GM21786 (cell line): Measurements from ENCODE around the gene AASDH.
A peak's percentile ranks its signal among the peaks of the same experiment; 100 is the strongest.

Source experiments
- ATAC-seq: cut with Tn5 transposase; IDR thresholded peaks from one replicate; pipeline ENCODE4 v1.9.1; 2021; ENCODE audit not compliant: unreplicated experiment

AASDH gene

GRCh38 chr4:56316011-56316650, 71.2 kb downstream of the AASDH start:
- no peak for ATAC-seq

- no peak for ATAC-seq
Measured at GRCh38 chr4:56315543-56315942, 71.7 kb downstream of the AASDH start.

DNA sequence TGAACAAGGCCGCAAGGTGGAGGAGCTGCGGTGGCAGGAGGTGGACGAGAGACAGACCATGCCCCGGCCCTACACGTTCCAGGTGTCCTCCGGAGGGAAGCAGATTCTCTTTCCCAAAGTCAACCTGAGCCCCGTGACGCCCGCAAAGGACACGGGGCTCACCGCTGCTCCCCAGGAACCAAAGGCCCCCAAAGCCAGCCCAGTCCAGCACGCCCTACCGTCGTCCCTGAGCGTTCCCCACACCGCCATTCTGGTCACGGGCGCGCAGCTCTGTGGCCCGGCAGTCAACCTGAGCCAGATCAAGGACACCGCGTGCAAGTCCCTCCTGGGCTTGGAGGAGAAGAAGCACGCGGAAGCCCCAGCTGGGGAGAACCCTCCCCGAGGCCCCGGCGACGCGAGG, 72.2 kb downstream of the AASDH start:
- ATAC-seq: no peak

DNA sequence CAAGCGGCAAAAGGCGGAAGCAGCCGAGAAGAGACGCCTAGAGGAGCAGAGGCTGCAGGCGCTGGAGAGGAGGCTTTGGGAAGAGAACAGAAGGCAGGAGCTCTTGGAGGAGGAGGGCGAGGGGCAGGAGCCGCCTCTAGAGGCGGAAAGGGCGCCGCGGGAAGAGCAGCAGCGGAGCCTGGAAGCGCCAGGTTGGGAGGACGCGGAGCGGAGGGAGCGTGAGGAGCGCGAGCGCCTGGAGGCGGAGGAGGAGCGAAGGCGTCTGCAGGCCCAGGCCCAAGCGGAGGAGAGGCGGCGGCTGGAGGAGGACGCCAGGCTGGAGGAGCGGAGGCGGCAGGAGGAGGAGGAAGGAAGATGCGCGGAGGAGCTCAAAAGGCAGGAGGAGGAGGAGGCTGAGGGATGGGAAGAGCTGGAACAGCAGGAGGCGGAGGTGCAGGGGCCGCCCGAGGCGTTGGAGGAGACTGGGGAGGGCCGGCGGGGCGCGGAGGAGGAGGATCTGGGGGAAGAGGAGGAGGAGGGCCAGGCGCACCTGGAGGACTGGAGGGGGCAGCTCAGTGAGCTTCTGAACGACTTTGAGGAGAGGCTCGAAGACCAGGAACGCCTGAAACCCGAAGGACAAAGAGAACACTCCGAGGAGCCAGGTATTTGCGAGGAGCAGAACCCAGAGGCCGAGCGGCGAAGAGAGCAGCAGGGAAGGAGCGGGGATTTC, 72.9 kb downstream of the AASDH start:
- ATAC-seq: no peak

DNA sequence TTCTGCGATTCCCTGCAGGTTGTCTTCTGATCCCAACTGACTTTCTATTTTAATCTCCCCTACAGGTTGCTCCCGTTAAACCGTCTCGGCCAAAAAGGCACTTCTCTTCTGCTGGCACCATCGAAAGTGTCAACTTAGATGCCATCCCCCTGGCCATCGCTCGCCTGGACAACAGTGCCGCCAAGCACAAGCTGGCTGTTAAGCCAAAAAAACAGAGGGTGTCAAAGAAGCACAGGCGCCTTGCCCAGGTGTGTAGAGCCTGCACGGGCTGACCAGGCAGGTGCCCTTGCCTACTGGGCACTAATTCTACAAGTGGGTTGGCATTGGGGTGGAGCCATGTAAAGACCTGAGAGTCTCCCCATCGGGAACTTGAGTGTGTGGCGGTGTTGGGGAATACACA, 74.2 kb downstream of the AASDH start:
- ATAC-seq: no peak

GRCh38 chr4:56311299-56311975, 75.9 kb downstream of the AASDH start:
- ATAC-seq: no peak

DNA sequence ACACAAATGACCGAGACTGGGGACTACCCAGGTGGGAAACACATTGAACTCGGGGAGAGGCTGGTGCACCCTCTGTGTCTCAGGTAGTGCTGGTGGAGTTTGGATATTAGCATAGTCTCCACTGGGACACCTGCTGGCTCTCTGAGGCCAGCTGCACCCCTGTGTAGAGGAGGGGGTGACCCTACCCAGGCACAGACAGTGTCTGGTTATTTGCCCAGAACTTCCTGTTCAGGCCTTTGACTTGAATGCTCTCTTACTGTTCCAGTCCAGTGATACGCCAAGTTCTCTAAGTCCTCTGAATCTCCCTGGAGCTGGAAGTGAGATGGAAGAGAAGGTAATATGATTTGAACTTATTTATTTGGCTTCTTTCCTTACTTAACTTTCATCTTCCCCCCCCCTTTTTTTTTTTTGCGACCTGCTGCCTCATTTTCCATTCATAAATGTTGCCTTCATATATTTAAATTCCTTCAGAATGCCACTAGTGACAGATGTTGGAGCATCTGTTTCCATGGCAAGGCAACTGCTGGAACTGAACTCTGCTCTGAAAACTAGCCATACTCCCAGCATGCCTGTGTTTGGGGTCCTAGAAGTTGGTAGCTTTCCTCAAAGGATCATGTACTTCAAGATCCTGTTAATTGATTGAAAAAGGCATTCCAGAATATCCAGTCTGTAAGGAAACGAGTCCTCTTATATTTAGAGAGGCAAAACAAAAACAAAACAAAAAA, 76.7 kb downstream of the AASDH start:
- ATAC-seq: no peak

DNA sequence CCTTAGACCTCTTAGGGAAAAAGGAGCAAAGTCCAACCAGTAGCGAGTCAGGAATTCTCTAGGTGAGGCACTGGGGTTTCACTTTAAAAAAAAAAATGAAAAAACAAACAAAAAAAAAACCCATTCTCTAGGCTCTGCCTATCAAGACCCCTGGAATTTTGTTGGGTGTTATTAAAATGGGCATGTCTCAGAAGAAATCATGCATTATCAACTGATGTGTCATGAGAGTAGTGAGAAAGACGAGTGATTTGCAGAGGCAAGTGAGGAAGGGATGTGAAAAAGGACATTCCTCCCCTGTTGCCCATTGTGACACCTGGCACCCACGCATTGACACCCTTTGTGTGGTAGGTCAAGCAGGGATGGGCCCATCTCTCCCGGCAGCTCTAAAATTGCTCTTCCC, 78.9 kb downstream of the AASDH start:
- ATAC-seq: no peak

DNA sequence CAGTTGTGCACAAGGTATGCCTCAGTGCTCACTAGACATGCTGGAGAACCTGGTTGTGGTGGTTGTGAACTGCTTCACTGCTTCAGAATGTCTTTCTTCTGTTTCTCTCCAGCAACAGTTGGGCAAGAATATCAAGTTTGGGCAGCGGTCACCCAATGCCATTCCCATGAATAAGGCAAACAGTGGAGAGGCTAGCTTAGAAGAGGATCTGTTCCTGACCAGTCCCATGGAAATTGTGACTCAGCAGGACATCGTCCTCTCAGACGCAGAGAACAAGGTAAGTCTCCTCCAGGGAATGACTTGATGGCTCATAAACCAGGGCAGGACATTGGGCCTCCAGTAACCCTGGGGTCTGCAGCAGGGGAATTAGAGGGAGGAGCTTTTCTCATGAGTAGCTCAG, 79.9 kb downstream of the AASDH start:
- ATAC-seq: no peak

DNA sequence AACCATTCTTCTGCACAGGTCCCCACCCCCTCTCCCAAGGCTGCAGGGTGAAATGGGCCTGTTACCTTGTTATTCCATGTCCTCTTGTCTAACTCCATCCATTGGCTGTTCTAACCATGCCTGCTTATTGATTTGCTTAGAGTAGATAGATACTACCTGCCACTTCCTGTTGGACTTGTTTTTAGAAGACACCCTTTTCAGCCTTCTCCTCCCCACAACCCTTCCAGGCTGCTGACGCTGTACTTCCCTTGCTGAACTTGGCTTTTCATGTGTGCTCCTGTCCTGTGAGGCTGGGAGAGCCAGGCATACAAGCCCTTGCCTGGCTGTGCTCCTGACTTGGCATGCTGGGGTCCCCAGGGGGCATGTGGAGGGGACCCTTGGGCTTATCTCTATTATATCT, 81.9 kb downstream of the AASDH start:
- no peak for ATAC-seq

- no peak for ATAC-seq
Measured at GRCh38 chr4:56303921-56304320, 83.4 kb downstream of the AASDH start.

DNA sequence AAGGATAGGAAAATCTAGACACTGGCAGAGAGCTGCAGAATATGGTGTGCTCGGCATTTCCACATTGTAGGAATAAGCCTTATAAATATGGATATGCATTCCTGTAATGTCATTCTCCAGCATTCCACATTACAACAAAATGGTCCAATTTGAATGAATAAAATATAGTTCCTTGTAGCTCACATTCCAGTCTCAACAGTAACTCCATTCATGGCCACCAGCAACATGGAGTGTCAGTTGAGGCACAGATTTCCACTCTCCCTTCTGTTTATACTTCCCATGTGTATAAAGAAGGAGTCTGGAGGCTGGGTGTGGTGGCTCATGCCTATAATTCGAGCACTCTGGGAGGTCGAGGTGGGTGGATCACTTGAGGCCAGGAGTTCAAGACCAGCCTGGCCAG, 84.5 kb downstream of the AASDH start:
- ATAC-seq: no peak

GRCh38 chr4:56301997-56302496, 85.2 kb downstream of the AASDH start:
- ATAC-seq: no peak

- peak; percentile 98 for ATAC-seq
Measured at GRCh38 chr4:56301181-56301996, 85.9 kb downstream of the AASDH start.

DNA sequence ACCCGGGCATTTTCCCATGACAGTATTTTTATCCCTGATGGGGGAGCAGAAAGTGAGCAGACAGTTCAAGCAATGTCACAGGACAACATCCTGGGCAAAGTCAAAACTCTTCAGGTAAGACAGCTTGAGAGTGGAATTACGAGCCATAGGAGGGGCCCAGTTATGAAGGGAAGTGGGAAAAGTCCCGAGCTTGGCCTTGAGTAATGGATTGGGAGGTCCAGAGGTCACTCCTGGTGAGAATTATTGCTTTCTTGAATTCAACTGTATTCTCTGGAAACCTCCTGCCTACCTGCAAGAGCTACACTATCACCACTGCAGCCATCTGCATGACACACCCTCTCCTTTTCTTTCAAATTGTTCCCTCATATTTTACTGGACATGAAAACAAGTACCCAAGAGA, 89.1 kb downstream of the AASDH start:
- no peak for ATAC-seq

DNA sequence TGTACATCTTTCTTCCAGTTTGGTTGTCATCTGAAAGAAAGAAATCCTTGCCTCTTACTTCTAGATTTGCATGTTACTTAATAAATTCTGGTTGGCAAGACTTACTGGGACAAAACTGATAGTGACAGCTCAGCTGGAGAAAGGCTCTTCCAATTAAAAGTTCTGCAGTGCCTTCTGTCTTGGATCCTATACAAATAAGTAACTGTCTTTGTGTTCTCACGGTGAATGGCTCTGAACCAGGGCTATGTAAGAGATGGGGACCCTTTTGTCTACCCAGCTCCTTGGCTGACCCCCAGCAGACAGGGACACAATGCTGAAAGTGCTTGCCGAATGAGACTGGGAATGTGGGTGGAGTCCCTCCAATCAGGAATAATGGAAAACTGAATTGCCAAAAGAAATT, 89.5 kb downstream of the AASDH start:
- ATAC-seq: no peak

DNA sequence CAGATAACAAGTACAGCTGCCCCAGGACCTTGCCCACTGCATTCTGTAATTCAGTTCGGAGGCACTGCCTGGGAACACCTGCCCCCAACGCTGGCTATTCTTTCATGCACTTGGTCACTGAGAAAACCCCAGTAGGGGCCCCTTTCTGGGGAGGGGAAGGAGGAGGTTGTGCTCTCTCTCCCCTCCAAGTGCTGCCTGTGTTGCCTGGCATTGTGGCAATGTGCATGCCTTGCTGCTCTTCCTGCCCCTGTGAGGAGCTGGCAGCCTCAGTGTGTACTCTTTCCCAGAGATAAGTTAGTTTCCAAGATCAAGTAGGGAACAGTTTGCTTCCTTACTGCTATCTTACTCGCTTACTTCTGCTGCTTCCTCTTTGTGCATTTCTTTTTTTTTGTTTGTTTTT, 90.8 kb downstream of the AASDH start:
- ATAC-seq: no peak

DNA sequence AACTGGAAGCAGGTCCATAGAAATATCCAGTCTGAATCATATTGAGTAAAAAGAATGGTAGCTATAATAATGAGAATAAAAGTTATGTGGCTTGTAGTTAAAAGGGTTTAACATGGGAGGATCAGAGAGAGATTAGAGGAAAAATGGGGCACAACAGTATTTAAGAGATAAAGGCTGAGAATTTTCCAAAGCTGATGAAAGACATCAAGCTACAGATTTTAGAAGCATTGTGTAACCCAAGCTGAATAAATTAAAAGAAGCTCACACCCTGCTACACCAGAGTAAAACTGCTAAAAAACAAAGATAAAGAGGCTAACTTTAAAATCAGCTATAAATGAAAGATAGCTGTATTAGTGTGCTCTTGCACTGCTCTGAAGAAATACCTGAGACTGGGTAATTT, 94.2 kb downstream of the AASDH start:
- ATAC-seq: no peak

DNA sequence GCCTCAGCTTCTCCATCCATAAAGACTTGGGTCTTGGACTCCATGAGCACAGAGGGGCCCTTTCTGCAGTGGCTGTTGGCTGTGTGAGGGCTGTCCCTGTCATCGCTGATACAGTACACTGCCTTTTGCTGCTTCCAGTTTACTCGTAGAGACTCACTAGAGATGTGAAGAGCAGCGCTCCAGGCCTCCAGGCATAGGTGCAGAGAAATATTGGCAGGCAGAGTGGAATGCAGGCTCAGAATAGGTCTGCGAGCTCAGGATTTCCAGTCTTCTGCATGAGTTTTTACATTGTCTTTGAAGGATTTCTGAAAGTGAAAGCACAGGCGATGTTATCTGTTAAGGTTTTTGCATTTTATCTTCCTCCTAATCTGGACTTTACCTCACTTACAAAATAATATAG, 97.4 kb downstream of the AASDH start:
- ATAC-seq: no peak

GRCh38 chr4:56288663-56289062, 98.6 kb downstream of the AASDH start:
- ATAC-seq: no peak
